HepG2 (cell line): ENCODE data around the gene CAPN3. TPM values are rescaled to one million over a fixed set of nuclear protein-coding genes. Genes with fewer than 3 reads are reported as not detected.

Source experiments
- CCAR2 ChIP-seq: fragments of 200-400 bp; formaldehyde crosslinking; optimal IDR thresholded peaks from 2 replicates; pipeline ENCODE3; 2018; ENCODE audit warnings: low read depth, mild to moderate bottlenecking, low read length, moderate library complexity
- EED ChIP-seq: sonication (generic); formaldehyde crosslinking; IDR thresholded peaks from 2 replicates; pipeline ENCODE4 v1.5.0; 2020; ENCODE audit warnings: mild to moderate bottlenecking, missing genetic modification reagents
- HMGXB4 ChIP-seq, 2 experiments: sonication (generic) in 1 of 2; formaldehyde crosslinking in 1 of 2; IDR thresholded peaks; 2 replicates each; pipeline versions ENCODE4 v1.4.0 to v1.6.1; 2018 to 2020; ENCODE audit warnings: missing genetic modification reagents in 2 of 2, borderline replicate concordance in 1 of 2, low read depth in 1 of 2, mild to moderate bottlenecking in 1 of 2, missing biosample characterization in 1 of 2
- ISX ChIP-seq: sonication (generic); formaldehyde crosslinking; conservative IDR thresholded peaks from 2 replicates; pipeline ENCODE4 v1.5.0; 2020; ENCODE audit warnings: missing genetic modification reagents
- NR3C1 ChIP-seq: sonication (generic); formaldehyde crosslinking; IDR thresholded peaks from 2 replicates; pipeline ENCODE4 v1.4.0; 2020; ENCODE audit warnings: missing genetic modification reagents
- PREB ChIP-seq: sonication (generic); formaldehyde crosslinking; IDR thresholded peaks from 2 replicates; pipeline ENCODE4 v1.4.0; 2020; ENCODE audit warnings: missing genetic modification reagents
- SMAD3 ChIP-seq: sonication (generic); formaldehyde crosslinking; IDR thresholded peaks from 2 replicates; pipeline ENCODE4 v1.4.0; 2020; ENCODE audit warnings: missing genetic modification reagents
- STAG1 ChIP-seq: sonication (generic); formaldehyde crosslinking; IDR thresholded peaks from 2 replicates; pipeline ENCODE4 v1.4.0; 2020; ENCODE audit warnings: missing genetic modification reagents
- TBP ChIP-seq: sonication (generic); formaldehyde crosslinking; IDR thresholded peaks from 2 replicates; pipeline ENCODE4 v1.5.0; 2020; ENCODE audit warnings: missing genetic modification reagents
- TFDP2 ChIP-seq: sonication (generic); formaldehyde crosslinking; IDR thresholded peaks from 2 replicates; pipeline ENCODE4 v1.4.0; 2020; ENCODE audit warnings: missing genetic modification reagents
- XRCC5 ChIP-seq: fragments of 200-400 bp; formaldehyde crosslinking; optimal IDR thresholded peaks from 2 replicates; pipeline ENCODE3; 2017; ENCODE audit warnings: mild to moderate bottlenecking, low read length
- ZNF124 ChIP-seq: sonication (generic); formaldehyde crosslinking; IDR thresholded peaks from 2 replicates; pipeline ENCODE4 v1.4.0; 2020; ENCODE audit warnings: missing genetic modification reagents
- ZNF180 ChIP-seq: sonication (generic); formaldehyde crosslinking; IDR thresholded peaks from 2 replicates; pipeline ENCODE4 v1.4.0; 2020; ENCODE audit warnings: low read depth, missing genetic modification reagents, borderline replicate concordance
- ZNF691 ChIP-seq: sonication (generic); formaldehyde crosslinking; IDR thresholded peaks from 2 replicates; pipeline ENCODE4 v1.4.0; 2020; ENCODE audit warnings: missing genetic modification reagents, low read depth, mild to moderate bottlenecking, borderline replicate concordance
- ZSCAN25 ChIP-seq: sonication (generic); formaldehyde crosslinking; IDR thresholded peaks from 2 replicates; pipeline ENCODE4 v1.8.0; 2022; ENCODE audit warnings: mild to moderate bottlenecking, missing genetic modification reagents
- polyA plus RNA-seq, 8 experiments: library from polyadenylated mRNA; depleted of rRNA in 3 of 8; stranded (reverse) in 7 of 8; unstranded in 1 of 8; fragments of >200 nt; fragmentation: Illumina TruSeq in 4 of 8; extraction: Trizol in 4 of 8; gene quantifications; 2 replicates each; pipeline versions ENCODE4 v1.2.1 to v1.2.3, GENCODE V29; 2011 to 2016; ENCODE audit warnings: low read depth in 4 of 8, missing spikeins in 1 of 8, mixed read lengths in 1 of 8; ENCODE audit not compliant: insufficient read depth in 1 of 8
- total RNA-seq, 5 experiments: library from RNA; depleted of rRNA; stranded (reverse); fragments of >200 nt; fragmentation: Illumina TruSeq; extraction: Trizol; gene quantifications; 2 replicates each; pipeline ENCODE4 v1.2.3, GENCODE V29; 2016; ENCODE audit warnings: low read depth in 1 of 5

Gene CAPN3
- total and polyA plus RNA-seq, 2 of the 13 experiments (the other 11 are each of a cell fraction or from before 2014, with no cell fraction given) = 1.3 to 4.6 TPM

- TF ChIP-seq HMGXB4 (CRISPR knock-in tag; IDR thresholded peaks at IDR 0.05; ENCODE audit: borderline replicate concordance in 1 of 2, low read depth in 1 of 2) = 0 out of 4 replicates have a peak, but pooled peaks of 1 of the 2 experiments have one; percentile 34
- TF ChIP-seq ZNF691 = 0 out of 2 replicates have a peak, but pooled peaks have one; percentile 37
- TF ChIP-seq TFDP2 (CRISPR knock-in tag) = no peak
- TF ChIP-seq XRCC5 = peak; percentile 27
- TF ChIP-seq CCAR2 = no peak
- no peak for TF ChIP-seq ZNF180 (CRISPR knock-in tag)
- no peak for TF ChIP-seq ISX
- TF ChIP-seq ZSCAN25 = 0 out of 2 replicates have a peak, but pooled peaks have one; percentile 40
- TF ChIP-seq PREB (CRISPR knock-in tag) = no peak
- TF ChIP-seq NR3C1 (CRISPR knock-in tag) = no peak
- 0 out of 2 replicates have a peak, but pooled peaks have one; percentile 30 for TF ChIP-seq SMAD3 (CRISPR knock-in tag)
- no peak for TF ChIP-seq EED (CRISPR knock-in tag)
- TF ChIP-seq TBP = no peak
- TF ChIP-seq ZNF124 (CRISPR knock-in tag) = 0 out of 2 replicates have a peak, but pooled peaks have one; percentile 20
- peak; percentile 87 for TF ChIP-seq STAG1 (CRISPR knock-in tag)
Observed at GRCh38 chr15:42385206-42385979, 26.1 kb downstream of the CAPN3 start (continued).
